Stimulated activated naive CD8-positive, alpha-beta T cell treated with anti-CD3 and anti-CD28 coated beads, Interleukin-15, amount 100 ng/mL, for 72 hours (primary cell): ENCODE measurements around the gene SLC25A52.
"Not testable (repeated sequence)": the region's sequence is repeated elsewhere in the genome, so short reads cannot be mapped to it uniquely, and the experiment has no call there.

Source experiments
- ATAC-seq: fragments of 150-1000 bp; cut with Tn5 transposase; 2 replicates; pipeline ENCODE4 v1.10.0; 2021; ENCODE audit warnings: mild to moderate bottlenecking, moderate library complexity
- DNase-seq, 2 donors: peaks; one replicate each; pipeline ENCODE4 v3.0.0; 2021 to 2022
- H3K27ac Mint-ChIP-seq, 2 donors: one replicate each; pipeline ENCODE4 v1.8.0; 2022; ENCODE audit warnings: mild to moderate bottlenecking in 2 of 2, mixed read lengths in 2 of 2, moderate library complexity in 2 of 2
- H3K27me3 Mint-ChIP-seq: one replicate; pipeline ENCODE4 v1.8.0; 2022; ENCODE audit warnings: mixed read lengths
- H3K4me1 Mint-ChIP-seq: one replicate; pipeline ENCODE4 v1.8.0; 2022; ENCODE audit warnings: mild to moderate bottlenecking, mixed read lengths
- H3K4me3 Mint-ChIP-seq, 2 donors: one replicate each; pipeline ENCODE4 v1.8.0; 2022; ENCODE audit warnings: mild to moderate bottlenecking in 2 of 2, mixed read lengths in 2 of 2, moderate library complexity in 1 of 2
- H3K9me3 Mint-ChIP-seq, 2 donors: one replicate each; pipeline ENCODE4 v1.8.0; 2022; ENCODE audit warnings: mixed read lengths in 2 of 2

Gene SLC25A52

DNA sequence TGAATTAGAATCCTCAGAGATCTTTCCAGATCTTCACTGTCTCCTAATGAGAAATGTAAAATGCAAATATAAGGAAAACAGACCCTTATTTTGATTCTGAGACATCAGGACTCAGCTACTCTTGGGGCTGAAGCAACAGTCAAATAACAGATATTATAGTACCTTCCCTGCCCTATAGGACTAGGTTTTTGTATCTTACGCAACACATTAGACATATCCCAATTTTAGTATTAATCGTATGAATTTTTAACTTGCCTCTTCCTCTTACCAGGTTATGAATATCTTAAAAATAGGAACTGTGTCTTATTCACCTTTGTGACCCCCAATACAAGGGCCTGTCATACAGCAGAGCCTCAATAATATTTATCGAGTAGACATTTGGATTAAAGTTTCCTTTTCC is 12.0 kb upstream of the SLC25A52 start:
- Mint-ChIP-seq H3K4me1 (peaks cover 4% of the 10 kb centered on the region), H3K4me3 (no peak overlapping the region), H3K9me3 (no peaks in the 10 kb centered on the region), H3K27ac (no peak overlapping the region), H3K27me3 (peaks cover 7% of the 10 kb centered on the region)
- no peak for ATAC-seq
- DNase-seq = no peak

DNA sequence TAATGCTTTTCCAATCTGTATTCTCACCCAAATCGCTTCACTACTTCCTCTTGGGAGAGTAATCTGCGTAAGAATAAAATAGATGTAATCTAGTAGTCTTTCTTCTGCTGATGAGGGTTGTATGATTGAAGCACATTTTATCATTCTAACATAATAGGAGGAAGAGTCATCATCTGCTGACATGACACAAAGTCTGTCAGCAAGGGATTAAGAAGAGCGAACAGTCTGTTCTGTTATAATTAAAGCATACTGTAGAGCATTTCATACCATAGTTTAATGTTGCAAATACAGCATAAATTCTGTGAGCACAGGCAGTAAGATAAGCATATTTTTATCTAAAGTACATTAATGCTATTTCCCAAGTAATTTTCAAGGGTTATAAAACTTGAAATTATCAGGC is 10.4 kb downstream of the SLC25A52 start:
- H3K4me1 Mint-ChIP-seq = peaks cover 8% of the 10 kb centered on the region
- no peaks in the 10 kb centered on the region for H3K27me3 Mint-ChIP-seq
- no peak for DNase-seq
- no peak overlapping the region for H3K4me3 Mint-ChIP-seq
- H3K9me3 Mint-ChIP-seq = no peaks in the 10 kb centered on the region
- no peak for ATAC-seq
- no peak overlapping the region for H3K27ac Mint-ChIP-seq

DNA sequence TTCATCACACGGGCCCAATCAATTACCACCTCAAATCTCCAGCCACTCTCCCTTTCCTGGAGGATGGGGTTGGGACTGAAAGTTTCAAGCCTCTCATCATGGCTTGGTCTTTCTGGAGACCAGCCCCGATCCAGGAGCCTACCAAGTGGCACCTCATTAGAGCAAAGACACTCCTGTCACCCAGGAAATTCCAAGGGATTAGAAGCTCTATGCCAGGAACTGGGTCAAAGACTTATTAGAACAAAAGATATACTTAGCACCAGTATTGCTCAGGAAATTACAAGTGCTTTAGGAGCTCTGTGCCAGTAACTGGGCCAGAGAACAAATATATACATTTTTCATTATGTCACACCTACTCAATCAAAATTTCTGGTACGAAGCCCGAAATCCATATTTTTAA is 14.3 kb downstream of the SLC25A52 start:
- DNase-seq = no peak
- H3K9me3 Mint-ChIP-seq = no peaks in the 10 kb centered on the region
- H3K27me3 Mint-ChIP-seq = no peaks in the 10 kb centered on the region
- peaks cover 8% of the 10 kb centered on the region for H3K4me1 Mint-ChIP-seq
- no peak for ATAC-seq
- H3K4me3 Mint-ChIP-seq = no peak overlapping the region
- no peak overlapping the region for H3K27ac Mint-ChIP-seq

DNA sequence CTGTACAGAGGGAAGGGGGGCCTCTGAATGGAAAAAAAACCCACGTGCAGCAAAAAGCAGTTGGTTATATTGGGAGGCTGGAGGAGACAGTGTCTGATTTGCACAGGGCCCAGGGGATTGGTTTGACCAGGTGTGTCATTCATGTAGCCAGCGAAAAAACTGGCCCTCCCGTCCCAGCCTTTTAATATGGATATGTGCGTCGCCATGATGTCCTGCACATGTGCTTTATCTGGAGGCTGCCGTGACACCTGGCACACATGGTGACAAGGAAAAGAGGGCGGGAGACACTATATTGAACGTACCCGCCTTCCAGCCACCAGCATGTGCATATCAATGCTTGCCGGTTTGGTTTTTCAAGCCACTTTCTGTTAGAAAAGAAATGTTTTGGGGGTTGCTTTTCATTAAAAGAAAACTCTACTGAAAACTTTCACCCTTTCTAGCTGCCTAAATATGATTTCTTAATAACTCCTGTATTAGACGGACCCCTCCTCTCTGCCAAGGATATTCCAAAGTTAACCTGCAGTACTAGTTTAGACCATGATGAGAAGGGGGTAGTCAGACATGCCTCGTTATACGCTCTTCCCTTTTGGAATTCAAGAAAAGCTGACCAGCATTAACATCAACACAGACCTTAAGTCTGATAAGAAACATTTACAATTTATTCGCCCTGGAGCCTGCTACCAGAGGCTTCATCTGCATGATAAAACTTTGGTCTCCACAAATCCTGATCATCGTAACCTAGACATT is 16.2 kb downstream of the SLC25A52 start:
- Mint-ChIP-seq H3K27me3 (no peaks in the 10 kb centered on the region), H3K4me3 (no peak overlapping the region), H3K4me1 (peaks cover 8% of the 10 kb centered on the region), H3K9me3 (peaks cover 0 to 5% of the 10 kb centered on the region in 2 donors), H3K27ac (no peak overlapping the region)
- DNase-seq = no peak
- no peak for ATAC-seq

DNA sequence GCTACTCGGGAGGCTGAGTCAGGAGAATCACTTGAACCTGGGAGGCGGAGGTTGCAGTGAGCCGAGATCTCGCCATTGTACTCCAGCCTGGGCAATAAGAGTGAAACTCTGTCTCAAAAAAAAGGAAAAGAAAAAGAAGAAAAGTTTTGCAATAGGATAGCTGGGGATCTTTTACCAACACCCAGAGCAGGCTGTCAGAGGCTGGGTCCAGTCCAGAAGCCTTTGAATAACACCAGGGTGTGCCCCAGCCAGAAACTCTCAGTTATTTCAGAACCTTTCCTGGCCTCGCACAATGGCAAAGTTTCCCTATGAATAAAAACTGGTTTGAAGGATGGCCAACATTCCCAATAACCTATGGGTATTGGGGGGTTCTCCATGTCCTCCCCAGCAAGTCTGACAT is 17.1 kb downstream of the SLC25A52 start:
- not testable (repeated sequence) for ATAC-seq, H3K27me3 Mint-ChIP-seq, H3K4me1 Mint-ChIP-seq, DNase-seq, H3K4me3 Mint-ChIP-seq, H3K27ac Mint-ChIP-seq
- peaks cover 0 to 14% of the 10 kb centered on the region in 2 donors for H3K9me3 Mint-ChIP-seq

DNA sequence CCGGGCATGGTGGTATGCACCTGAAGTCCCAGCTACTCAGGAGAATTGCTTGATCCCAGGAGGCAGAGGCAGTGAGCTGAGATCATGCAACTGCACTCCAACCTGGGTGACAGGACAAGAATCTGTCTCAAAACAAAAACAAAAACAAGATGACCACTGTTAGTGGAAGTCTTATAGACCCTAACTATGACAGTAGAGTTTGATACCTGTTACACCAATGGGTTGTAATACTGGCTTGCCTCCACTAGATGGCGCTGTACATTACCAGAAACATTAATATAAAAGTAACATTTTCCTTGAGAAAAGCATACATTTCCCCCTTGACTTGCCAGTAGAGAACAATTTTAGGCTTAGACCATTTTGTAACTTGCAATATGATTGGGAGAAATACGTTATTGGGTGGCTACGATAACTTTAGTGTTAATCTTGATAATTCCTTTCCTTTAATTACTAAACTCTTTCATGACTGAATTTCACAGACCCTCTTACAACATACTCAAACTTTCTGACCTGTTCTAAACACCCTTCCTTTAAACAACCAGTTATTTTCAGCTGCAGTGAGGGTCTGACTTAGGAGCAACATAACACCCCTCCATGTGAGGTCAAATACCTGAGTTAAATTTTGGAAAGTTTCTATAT is 19.5 kb downstream of the SLC25A52 start:
- H3K4me1 Mint-ChIP-seq = no peaks in the 10 kb centered on the region
- H3K9me3 Mint-ChIP-seq = peaks cover 0 to 14% of the 10 kb centered on the region in 2 donors
- no peak overlapping the region for H3K27ac Mint-ChIP-seq
- no peak for ATAC-seq
- peak; percentile 37 to 38 for DNase-seq
- H3K4me3 Mint-ChIP-seq = no peak overlapping the region
- no peaks in the 10 kb centered on the region for H3K27me3 Mint-ChIP-seq

DNA sequence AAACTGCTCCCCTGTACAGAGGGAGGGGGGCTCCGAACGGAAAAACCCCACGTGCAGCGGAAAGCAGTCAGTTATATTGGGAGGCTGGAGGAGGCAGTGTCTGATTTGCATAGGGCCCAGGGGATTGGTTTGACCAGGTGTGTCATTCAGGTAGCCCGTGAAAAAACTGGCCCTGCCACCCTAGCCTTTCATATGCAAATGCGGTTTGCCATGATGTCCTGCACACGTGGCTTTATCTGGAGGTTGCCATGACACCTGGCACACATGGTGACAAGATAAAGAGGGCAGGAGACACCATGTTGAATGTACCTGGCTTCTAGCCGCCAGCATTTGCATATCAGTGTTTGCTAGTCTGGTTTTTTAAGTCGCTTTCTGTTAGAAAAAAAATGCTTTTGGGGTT is 20.5 kb downstream of the SLC25A52 start:
- no peak for DNase-seq
- ATAC-seq = no peak
- no peaks in the 10 kb centered on the region for H3K27me3 Mint-ChIP-seq
- no peaks in the 10 kb centered on the region for H3K4me1 Mint-ChIP-seq
- peaks cover 0 to 14% of the 10 kb centered on the region in 2 donors for H3K9me3 Mint-ChIP-seq
- H3K4me3 Mint-ChIP-seq = no peak overlapping the region
- no peak overlapping the region for H3K27ac Mint-ChIP-seq

DNA sequence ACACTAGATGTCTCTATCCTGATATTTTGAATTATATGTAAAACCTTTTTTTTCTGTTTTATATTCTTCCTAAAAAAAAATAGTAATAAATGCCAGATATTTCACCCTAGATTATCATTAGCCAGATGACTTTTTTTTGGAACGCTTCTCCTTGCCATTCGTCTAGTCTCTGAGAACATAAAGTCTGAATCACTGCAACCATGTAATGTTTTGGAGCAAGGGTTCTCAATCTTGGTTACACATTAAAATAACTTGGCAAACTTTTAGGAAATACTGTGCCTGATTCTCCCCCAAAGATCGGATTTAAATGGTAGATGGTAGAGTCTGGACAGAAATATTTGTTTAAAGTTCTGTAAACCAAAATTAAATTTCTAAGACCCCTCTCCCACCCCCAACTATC is 21.0 kb downstream of the SLC25A52 start:
- peaks cover 0 to 14% of the 10 kb centered on the region in 2 donors for H3K9me3 Mint-ChIP-seq
- no peak overlapping the region for H3K4me3 Mint-ChIP-seq
- DNase-seq = no peak
- no peaks in the 10 kb centered on the region for H3K27me3 Mint-ChIP-seq
- no peak for ATAC-seq
- no peaks in the 10 kb centered on the region for H3K4me1 Mint-ChIP-seq
- no peak overlapping the region for H3K27ac Mint-ChIP-seq

DNA sequence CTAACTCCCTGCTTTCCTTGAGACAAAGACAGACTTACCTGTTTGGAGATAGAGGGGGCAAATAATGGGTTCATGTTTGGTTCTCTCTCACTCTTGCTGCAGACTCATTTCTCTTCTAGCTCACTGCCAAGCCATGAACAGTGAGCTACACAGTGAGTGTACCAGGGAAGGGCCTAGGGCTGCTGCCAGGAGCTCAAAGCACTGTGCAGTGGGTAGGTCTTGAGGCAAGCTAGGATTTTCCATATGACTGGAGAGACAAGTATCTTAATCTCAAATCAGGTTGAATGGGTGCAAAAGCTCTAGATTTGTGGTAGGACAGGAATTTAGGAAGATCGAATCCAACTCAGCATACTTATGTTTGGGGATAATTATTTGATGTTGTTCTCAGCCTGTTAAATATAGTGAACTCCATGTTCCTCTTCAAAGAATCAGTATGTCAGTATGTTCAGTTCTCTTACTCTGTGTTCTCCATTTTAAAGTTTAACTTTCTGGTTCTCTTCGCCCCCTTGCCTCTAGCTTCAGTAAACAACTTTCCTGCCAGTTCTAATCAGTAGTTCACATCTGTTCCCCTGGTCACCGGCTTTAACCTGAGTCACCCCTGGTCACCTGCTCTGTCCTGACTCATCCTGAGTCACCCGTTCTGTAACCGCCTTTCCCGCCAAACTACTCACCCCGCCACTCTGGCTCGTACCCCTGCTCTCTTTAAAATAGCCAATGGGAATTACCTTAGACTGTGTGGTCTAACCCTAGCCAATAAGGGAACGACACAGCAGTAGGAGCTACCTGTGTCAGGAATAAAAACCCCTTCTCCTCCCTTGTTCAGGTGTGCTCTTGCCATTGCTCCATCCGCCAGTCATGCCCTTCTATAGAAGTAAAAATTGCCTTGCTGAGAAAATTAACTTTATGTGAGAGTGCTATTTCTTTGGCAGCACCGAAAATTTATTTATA is 21.9 kb downstream of the SLC25A52 start:
- no peak overlapping the region for H3K27ac Mint-ChIP-seq
- DNase-seq = no peak
- ATAC-seq = no peak

DNA sequence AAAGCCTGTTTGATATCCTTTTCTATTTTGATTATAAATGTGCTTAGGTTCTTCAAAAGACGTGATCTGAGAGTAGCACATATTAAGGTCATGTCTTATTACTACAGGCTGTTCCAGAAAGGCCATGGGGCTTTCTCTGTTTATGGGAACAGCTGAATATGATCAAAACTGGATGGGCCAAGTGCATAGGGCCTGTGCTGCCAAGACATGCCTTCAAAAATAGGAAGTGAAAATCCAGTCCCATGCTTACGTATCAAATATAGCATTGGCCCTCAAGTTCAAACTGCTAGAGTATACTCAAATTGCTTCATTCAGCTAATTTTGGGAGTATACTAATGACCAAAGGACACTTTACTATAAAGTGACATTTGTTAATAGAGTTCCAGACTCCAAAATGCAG is 24.1 kb downstream of the SLC25A52 start:
- no peak overlapping the region for H3K27ac Mint-ChIP-seq
- H3K9me3 Mint-ChIP-seq = peaks cover 0 to 14% of the 10 kb centered on the region in 2 donors

More for the DNA sequence above, 21.9 kb downstream of the SLC25A52 start:
- Mint-ChIP-seq H3K27me3 (no peaks in the 10 kb centered on the region), H3K4me1 (no peaks in the 10 kb centered on the region), H3K4me3 (no peak overlapping the region), H3K9me3 (peaks cover 0 to 14% of the 10 kb centered on the region in 2 donors)

DNA sequence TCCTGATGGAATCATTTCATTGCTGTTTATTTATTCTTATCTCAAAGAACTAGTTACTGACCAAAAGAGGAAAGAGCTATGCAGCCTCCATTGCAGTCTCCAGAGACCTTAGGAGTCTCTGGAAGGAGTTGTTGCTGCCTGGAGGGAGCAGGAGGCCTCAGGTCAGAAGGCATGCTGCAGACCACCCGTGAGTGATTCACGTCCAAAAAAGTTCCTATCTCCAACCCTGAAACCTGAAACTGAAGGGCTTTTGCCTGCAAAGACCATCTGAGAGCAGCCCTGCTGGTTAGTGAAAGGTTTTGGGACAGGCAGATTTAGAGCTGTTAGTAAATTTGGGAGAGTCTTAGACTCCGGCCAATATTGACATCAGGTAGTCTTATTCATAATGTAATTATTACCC is 29.1 kb downstream of the SLC25A52 start:
- Mint-ChIP-seq H3K4me1 (no peaks in the 10 kb centered on the region), H3K27me3 (no peaks in the 10 kb centered on the region), H3K27ac (no peak overlapping the region), H3K4me3 (no peak overlapping the region), H3K9me3 (no peaks in the 10 kb centered on the region)
- ATAC-seq (no peak), DNase-seq (no peak)

More for the DNA sequence above, 24.1 kb downstream of the SLC25A52 start:
- Mint-ChIP-seq H3K4me3 (no peak overlapping the region), H3K27me3 (no peaks in the 10 kb centered on the region), H3K4me1 (no peaks in the 10 kb centered on the region)
- DNase-seq = no peak
- ATAC-seq = no peak

DNA sequence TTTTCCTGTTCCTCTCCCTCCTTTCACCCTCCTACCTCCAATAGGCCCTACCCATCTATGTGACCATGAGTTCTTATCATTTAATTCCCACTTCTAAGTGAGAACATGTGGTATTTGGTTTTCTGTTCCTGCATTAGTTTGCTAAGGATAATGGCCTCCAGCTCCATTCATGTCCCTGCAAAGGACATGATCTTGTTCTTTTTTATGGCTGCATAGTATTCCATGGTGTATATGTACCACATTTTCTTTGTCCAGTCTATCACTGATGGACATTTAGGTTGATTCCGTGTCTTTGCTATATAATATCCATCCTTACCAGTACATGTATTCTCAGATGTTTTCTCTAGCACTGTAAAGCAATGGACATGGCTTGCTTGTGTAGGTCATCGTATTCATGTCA is 31.5 kb downstream of the SLC25A52 start:
- DNase-seq, H3K4me1 Mint-ChIP-seq, H3K4me3 Mint-ChIP-seq, H3K9me3 Mint-ChIP-seq, ATAC-seq: not testable (repeated sequence)
- H3K27me3 Mint-ChIP-seq = peaks cover 16% of the 10 kb centered on the region
- peak overlapping the region in 1 of 2 donors; percentile 39 for H3K27ac Mint-ChIP-seq

DNA sequence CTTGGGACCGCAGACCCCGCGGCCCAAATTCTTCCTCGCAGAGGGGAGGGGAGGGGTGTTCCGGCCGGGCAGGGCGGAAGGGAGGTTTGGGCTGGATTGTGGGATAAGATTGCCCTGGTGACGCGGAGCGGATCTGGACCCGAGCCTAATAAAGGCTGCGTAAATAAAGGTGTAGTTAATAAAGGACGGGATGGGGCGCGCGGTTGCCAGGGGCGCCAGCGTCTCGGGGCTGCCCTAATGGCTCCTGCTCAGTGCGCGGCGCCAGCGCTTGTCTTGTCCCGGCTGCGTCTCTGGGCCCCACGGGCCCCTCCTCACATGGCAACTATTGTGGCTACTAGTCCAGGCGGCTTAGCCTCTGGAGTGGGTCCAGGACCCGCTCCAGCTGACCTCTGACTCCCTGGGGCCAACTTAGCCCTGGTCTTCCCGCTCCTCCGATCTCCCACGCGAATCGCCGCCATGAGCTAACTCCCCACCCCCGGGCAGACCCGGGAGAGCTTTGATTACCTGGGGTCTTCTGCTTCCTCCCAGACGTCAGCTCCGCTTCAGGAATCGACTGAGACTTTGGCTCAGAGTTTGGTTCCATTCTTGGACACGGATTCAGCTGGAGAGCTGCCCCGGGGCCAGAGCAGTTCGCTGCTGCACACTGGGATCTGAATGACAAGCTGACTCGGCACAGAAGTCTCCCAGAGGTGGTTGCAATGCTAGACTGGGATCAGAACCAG is 36.5 kb downstream of the SLC25A52 start:
- Mint-ChIP-seq H3K27me3 (peaks cover 26% of the 10 kb centered on the region), H3K27ac (peak overlapping the region in 1 of 2 donors; percentile 90), H3K4me1 (peaks cover 7% of the 10 kb centered on the region), H3K4me3 (peak overlapping the region; percentile 76 to 85), H3K9me3 (peaks cover 6 to 7% of the 10 kb centered on the region in 2 donors)
- ATAC-seq (peak; percentile 54), DNase-seq (no peak)

DNA sequence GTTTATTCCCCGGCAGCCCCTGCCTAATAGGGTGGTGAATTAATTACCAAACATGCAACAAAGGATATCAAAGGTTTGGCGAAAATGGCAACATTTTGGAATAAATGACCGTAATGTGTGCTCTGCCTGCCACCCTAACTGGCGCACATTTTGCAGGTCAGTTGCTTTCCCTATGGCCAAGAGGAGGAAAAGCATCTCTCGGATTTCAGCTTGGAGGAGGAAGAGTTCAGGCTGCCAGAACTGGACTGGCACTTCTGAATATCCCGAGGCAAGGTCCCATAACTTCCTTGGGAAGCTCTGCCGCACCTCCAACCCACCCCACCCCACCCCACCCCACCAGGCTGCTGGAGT is 37.1 kb downstream of the SLC25A52 start:
- Mint-ChIP-seq H3K4me1 (peaks cover 7% of the 10 kb centered on the region), H3K27ac (no peak overlapping the region), H3K4me3 (peak overlapping the region; percentile 37 to 85), H3K9me3 (peaks cover 8 to 12% of the 10 kb centered on the region in 2 donors), H3K27me3 (peaks cover 26% of the 10 kb centered on the region)
- no peak for DNase-seq
- no peak for ATAC-seq

DNA sequence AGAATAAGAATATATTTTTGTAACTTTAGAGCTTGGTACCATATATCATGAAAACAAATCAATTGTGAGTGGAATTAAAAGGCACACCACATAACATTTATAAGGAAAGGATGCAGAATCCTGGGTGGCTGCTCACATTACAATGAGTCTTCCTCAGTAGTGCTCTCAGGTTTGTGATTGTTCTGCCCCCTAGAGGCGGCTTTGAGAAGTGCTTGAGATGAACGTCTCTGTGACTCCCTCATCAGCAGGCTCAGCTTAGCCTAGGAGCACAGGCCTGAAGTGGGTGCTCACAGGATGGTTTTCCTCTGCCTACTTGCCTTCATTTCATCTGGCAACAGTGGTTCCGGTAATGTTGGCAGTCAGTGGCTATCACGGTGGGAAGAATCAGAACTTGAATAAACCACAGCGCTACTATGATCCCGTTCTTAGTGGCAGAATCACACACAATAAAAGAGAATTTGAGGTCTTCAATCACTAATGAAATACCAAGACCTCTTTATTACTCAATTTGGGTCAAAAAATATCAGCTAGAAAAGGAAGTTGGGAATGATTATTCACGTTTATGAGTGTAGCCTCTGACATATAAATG is 38.2 kb downstream of the SLC25A52 start:
- no peak overlapping the region for H3K4me3 Mint-ChIP-seq
- peaks cover 26% of the 10 kb centered on the region for H3K27me3 Mint-ChIP-seq
- no peak overlapping the region for H3K27ac Mint-ChIP-seq
- DNase-seq (peak; percentile 70 to 75), ATAC-seq (peak; percentile 89)
- peaks cover 8 to 17% of the 10 kb centered on the region in 2 donors for H3K9me3 Mint-ChIP-seq
- H3K4me1 Mint-ChIP-seq = peaks cover 7% of the 10 kb centered on the region
